ENCODE data around the gene INTS11. TPM values are rescaled to one million over a fixed set of nuclear protein-coding genes. Genes with fewer than 3 reads are reported as not detected.

INTS11 gene
- total and polyA plus RNA-seq, 2 experiments from 2014 or later, result 102 to 161 TPM

DNA sequence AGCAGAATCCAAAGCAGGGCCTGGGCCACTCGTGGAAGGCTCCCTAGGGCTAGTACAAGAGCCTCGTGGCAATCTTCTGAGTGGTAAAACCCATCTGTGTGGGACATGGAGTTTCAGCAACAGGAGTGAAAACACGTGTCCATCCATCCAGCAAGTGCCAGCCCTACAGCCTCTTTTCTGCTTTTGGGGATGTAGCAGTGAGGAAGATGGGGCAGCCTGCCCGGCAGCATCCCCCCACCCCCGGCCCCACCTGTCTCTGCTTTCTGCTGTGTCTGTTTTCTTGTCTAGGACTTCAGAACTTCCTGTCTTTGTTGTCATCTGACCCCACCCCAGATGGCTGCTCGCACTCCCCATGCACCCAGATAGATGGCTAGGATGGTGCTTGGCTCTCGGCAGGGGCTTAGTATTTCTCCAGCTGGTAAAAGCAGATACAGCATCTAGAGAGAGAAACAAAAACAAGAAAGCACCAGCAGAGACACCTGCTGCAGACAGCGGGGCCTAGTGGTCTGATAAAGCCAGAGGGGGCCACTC, 1.7 kb upstream of the INTS11 start:
- H3K4me3 Mint-ChIP-seq, result peak overlapping the region; percentile 46
- H3K4me3 ChIP-seq, result no peak overlapping the region

More for the DNA sequence above, 1.7 kb upstream of the INTS11 start:
- Mint-ChIP-seq H3K9me3 (no peaks in the 10 kb centered on the region; the same call in 2 of the 3 replicates), H3K27me3 (ENCODE audit: insufficient read depth, low read depth, poor library complexity) (peaks cover 20% of the 10 kb centered on the region), H3K4me1 (peaks cover 11% of the 10 kb centered on the region), H3K36me3 (ENCODE audit: low read depth) (peaks cover 15% of the 10 kb centered on the region; the same call in 2 of the 3 replicates), H3K27ac (no peak overlapping the region)
- H3K36me3 ChIP-seq (ENCODE audit: insufficient read depth), result no peaks in the 10 kb centered on the region
- peaks cover 5% of the 10 kb centered on the region; the same call in 1 of the 2 replicates for H4K20me1 ChIP-seq (replicated peaks; ENCODE audit: insufficient read depth)
- no peaks in the 10 kb centered on the region for H3K9me2 ChIP-seq (ENCODE audit: insufficient read depth)
- no peaks in the 10 kb centered on the region for H3K27me3 ChIP-seq (ENCODE audit: insufficient read depth)
- no peaks in the 10 kb centered on the region for H3K4me1 ChIP-seq (ENCODE audit: insufficient read depth)
- TF ChIP-seq, protein P1, sequence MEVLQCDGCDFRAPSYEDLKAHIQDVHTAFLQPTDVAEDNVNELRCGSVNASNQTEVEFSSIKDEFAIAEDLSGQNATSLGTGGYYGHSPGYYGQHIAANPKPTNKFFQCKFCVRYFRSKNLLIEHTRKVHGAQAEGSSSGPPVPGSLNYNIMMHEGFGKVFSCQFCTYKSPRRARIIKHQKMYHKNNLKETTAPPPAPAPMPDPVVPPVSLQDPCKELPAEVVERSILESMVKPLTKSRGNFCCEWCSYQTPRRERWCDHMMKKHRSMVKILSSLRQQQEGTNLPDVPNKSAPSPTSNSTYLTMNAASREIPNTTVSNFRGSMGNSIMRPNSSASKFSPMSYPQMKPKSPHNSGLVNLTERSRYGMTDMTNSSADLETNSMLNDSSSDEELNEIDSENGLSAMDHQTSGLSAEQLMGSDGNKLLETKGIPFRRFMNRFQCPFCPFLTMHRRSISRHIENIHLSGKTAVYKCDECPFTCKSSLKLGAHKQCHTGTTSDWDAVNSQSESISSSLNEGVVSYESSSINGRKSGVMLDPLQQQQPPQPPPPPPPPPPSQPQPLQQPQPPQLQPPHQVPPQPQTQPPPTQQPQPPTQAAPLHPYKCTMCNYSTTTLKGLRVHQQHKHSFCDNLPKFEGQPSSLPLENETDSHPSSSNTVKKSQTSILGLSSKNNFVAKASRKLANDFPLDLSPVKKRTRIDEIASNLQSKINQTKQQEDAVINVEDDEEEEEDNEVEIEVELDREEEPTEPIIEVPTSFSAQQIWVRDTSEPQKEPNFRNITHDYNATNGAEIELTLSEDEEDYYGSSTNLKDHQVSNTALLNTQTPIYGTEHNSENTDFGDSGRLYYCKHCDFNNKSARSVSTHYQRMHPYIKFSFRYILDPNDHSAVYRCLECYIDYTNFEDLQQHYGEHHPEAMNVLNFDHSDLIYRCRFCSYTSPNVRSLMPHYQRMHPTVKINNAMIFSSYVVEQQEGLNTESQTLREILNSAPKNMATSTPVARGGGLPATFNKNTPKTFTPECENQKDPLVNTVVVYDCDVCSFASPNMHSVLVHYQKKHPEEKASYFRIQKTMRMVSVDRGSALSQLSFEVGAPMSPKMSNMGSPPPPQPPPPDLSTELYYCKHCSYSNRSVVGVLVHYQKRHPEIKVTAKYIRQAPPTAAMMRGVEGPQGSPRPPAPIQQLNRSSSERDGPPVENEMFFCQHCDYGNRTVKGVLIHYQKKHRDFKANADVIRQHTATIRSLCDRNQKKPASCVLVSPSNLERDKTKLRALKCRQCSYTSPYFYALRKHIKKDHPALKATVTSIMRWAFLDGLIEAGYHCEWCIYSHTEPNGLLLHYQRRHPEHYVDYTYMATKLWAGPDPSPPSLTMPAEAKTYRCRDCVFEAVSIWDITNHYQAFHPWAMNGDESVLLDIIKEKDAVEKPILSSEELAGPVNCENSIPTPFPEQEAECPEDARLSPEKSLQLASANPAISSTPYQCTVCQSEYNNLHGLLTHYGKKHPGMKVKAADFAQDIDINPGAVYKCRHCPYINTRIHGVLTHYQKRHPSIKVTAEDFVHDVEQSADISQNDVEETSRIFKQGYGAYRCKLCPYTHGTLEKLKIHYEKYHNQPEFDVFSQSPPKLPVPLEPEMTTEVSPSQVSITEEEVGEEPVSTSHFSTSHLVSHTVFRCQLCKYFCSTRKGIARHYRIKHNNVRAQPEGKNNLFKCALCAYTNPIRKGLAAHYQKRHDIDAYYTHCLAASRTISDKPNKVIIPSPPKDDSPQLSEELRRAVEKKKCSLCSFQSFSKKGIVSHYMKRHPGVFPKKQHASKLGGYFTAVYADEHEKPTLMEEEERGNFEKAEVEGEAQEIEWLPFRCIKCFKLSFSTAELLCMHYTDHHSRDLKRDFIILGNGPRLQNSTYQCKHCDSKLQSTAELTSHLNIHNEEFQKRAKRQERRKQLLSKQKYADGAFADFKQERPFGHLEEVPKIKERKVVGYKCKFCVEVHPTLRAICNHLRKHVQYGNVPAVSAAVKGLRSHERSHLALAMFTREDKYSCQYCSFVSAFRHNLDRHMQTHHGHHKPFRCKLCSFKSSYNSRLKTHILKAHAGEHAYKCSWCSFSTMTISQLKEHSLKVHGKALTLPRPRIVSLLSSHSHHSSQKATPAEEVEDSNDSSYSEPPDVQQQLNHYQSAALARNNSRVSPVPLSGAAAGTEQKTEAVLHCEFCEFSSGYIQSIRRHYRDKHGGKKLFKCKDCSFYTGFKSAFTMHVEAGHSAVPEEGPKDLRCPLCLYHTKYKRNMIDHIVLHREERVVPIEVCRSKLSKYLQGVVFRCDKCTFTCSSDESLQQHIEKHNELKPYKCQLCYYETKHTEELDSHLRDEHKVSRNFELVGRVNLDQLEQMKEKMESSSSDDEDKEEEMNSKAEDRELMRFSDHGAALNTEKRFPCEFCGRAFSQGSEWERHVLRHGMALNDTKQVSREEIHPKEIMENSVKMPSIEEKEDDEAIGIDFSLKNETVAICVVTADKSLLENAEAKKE (CRISPR knock-in tag; IDR thresholded peaks at IDR 0.05), result no peak
- TF ChIP-seq EZH2 (IDR thresholded peaks at IDR 0.05; ENCODE audit: low read depth, unreplicated experiment) (no peak), POLR2AphosphoS5 (IDR thresholded peaks at IDR 0.05; ENCODE audit: low read depth) (no peak), STAT1 (IDR thresholded peaks at IDR 0.05; ENCODE audit: unreplicated experiment) (no peak), ZNF114 (CRISPR knock-in tag; IDR thresholded peaks at IDR 0.05) (no peak), EZH2phosphoT487 (IDR thresholded peaks at IDR 0.05; ENCODE audit: unreplicated experiment) (no peak)
- TF ChIP-seq, protein P2, sequence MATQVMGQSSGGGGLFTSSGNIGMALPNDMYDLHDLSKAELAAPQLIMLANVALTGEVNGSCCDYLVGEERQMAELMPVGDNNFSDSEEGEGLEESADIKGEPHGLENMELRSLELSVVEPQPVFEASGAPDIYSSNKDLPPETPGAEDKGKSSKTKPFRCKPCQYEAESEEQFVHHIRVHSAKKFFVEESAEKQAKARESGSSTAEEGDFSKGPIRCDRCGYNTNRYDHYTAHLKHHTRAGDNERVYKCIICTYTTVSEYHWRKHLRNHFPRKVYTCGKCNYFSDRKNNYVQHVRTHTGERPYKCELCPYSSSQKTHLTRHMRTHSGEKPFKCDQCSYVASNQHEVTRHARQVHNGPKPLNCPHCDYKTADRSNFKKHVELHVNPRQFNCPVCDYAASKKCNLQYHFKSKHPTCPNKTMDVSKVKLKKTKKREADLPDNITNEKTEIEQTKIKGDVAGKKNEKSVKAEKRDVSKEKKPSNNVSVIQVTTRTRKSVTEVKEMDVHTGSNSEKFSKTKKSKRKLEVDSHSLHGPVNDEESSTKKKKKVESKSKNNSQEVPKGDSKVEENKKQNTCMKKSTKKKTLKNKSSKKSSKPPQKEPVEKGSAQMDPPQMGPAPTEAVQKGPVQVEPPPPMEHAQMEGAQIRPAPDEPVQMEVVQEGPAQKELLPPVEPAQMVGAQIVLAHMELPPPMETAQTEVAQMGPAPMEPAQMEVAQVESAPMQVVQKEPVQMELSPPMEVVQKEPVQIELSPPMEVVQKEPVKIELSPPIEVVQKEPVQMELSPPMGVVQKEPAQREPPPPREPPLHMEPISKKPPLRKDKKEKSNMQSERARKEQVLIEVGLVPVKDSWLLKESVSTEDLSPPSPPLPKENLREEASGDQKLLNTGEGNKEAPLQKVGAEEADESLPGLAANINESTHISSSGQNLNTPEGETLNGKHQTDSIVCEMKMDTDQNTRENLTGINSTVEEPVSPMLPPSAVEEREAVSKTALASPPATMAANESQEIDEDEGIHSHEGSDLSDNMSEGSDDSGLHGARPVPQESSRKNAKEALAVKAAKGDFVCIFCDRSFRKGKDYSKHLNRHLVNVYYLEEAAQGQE (IDR thresholded peaks at IDR 0.05; ENCODE audit: unreplicated experiment), result no peak
- H3K27ac ChIP-seq (ENCODE audit: low read depth), result no peak overlapping the region
- no peak overlapping the region for H3K4me2 ChIP-seq
- peaks cover 15% of the 10 kb centered on the region; the same call in 1 of the 2 replicates for H3F3A ChIP-seq (replicated peaks; ENCODE audit: low read depth)
- DNase-seq (ENCODE audit: low spot score) (no peak), ATAC-seq (no peak)
- peaks cover 33% of the 10 kb centered on the region for H3K79me2 ChIP-seq (replicated peaks; ENCODE audit: insufficient read depth)
- no peak overlapping the region for H2AFZ ChIP-seq

Measured in GM23338 (cell line).